ENCODE data around the gene ABRACL.

ABRACL gene

DNA sequence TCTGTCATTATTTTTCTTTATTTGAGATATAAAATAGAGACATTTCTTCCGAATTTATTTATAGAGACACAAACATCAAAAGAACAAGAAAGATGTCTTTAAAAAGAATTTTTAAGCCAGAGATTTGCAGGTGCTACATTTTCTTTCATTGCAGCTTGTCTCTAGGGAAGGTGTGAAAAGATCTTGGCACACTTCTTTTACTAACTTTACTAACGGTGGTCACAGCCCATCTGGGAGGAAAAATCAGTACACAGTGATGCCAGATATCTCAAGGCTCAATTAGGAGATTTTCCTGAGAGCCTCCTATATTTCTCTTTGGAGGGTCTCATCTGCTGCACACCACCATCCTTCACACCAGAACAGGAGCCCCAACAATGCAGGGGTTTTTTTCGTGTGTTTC, 29.5 kb downstream of the ABRACL start:
- DNase-seq, result no peak

DNA sequence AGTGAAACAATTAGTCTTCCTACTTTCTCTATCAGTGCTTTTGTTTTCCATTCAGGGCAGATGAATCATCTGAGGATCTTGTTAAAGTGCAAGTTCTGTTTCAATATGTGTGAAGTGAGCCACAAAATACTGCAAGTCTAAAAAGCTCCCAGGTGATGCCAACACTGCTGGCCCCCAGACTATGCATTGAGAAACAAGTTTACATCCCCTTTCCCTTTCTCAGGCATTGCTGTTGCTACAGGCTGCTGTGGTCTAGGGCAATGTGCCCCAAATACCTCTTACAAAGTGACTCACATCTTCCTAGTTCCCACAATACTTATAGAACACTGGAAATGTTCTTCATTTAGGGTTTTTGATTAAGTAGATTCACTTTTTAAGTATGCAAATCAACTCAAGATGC, 31.8 kb downstream of the ABRACL start:
- DNase-seq, result no peak

DNA sequence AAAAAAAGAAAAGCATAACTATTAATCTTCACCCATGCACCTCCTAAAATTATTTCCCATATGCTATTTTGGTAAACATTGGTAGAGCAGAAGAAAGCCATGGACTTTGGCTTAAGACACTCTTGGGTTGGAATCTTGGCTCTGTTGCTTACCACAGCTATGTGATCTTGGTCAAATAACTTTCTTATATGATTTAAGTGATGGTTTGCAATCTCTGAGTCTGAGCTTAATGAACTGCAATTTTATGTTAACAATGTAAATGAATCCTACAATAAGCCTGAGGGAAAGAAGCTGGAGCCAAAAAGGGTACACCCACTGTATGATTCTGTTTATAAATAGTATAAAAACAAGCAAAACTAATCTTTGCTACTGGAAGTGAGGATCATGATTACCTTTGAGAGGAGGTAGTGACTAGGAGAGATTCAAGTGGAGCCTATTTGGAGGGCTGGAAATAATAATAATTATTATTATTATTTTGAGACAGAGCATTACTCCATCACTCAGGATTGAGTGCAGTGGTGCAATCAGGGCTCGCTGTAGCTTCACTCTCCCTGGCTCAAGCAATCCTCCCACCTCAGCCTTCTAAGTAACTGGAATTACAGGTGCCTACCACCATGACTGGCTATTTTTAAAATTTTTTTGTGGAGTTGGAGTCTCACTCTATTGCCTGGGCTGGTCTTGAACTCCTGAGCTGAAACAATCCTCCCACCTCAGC, 34.5 kb downstream of the ABRACL start:
- no peak for DNase-seq

DNA sequence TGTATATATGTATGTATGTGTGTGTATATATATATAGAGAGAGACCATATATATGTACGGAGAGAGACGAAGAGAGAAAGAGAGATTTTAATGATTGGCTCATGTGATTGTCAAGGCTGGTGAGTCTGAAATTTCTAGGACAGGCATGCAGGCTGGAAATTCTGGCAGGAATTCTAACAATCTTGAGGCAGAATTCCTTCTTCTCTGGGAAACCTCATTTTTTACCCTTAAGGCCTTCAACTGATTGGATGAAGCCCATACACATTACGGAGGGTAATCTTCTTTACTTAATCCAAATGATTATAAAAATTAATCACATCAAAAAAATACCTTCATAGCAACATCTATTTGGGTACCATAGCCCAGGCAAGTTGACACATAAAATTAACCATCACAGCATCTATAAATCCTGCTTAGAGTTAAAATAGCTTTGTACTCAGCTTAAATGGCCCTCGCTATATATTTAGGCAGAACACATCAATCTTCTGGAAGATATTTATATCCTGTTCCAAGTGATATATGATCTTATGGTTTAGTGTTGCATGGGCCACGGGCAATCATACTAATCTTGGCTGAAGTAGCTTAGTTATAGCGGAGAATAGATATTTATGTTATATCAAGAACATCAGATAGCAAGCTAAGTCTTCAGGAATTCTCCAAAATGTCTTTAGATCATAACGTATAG, 36.6 kb downstream of the ABRACL start:
- DNase-seq, result no peak

DNA sequence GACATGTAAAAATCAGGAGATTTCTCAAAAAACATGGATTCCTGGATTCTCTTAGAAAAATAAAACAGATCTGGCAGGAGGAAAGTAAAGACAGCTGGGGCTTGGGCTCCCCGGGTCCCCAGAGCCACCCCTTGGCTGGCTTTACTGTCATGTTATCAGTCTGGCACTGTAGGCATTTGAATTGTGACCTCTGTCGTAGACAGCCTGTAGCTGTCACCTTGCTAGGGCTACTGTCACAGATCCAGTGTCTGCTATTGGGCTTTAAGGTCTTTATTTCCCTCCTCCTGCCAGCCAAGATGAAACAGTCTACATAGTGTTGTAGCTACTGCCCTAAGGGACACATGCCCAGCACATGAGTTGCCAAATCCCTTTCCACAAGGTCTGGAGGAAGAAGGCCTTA, 37.5 kb downstream of the ABRACL start:
- no peak for DNase-seq

DNA sequence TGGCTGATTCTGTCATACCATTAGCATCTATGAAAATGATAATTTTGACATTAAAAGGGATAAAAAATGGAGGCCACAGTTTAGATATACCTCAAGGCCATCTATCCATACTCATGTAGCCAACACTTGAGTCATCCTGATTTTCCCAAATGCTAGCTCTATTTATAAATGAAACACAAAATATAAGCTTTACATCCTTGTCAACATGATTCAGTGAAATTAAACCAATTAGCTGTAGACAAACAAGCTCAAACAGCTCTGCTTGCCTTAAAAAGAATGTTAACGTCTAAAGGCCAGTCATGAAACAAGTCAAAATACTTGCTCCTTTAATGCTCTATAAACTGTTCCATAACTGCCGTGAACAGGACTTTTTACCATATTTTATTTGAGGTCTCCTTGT, 40.3 kb downstream of the ABRACL start:
- DNase-seq, result no peak

DNA sequence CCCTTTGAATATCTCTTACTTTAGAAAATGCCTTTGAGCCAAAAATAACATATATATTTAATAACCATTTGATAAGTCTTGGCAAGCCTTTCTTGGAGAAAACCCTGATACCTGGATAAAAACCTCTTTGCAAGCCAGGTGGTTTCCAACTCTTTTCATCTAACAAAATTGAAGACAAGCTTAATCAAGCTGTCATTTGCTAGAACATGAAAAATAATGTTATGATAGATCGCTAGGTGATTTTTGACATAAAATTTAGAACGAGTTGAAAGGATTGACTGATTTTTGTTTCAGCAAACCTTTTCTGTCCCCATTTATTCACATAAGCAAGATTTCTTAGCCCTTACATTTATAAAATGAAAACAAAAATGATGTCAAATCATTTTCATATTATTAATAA, 44.6 kb downstream of the ABRACL start:
- no peak for DNase-seq

DNA sequence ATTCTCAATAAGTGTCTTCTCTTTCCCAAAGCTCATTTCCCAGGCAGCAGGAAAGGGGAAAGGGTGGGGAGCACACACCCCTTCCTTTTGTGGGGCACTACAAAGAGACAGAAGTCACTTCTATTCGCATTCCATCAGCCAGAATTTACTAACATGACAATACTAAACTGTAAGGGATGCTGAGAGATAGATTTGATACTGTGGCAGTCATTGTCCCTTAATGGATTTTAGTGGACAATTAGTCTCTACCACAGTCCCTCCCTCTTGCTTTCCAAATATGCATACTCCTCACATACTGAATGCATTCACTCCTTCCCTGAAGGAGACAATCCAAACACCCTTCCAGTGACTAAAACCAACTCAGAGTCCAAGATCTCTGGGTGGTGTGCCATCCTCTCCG, 50.5 kb downstream of the ABRACL start:
- DNase-seq, result no peak

DNA sequence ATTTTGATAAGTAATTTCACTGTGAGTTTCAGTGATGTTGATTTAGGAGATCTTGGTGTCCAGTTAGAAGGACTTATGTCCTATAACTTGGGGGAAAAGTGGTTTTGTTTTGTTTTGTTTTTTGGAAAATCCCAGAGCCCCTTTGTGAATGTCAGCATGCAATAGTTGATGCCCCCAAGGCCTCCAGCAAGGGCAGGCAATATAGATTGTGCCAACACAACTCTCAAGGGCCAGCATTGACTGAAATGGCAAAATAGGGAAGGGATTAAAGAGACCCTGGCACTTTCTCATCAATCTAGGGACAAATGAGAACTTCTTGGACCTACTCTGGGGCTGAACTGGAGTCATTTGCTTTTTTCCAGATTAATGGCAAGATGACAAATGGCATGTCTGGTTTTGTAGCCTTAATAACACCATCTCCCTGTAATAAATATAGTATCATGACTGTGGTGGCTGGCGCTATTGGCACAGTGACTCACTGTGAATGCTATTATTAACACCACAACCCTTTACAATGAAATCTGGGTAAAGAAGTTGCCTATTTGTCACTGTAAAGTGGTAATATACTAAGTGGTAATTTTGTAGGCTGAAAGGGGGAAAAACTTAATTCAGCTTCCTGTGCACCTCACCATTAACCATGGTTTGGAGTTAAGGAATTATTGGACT, 51.8 kb downstream of the ABRACL start:
- DNase-seq, result no peak

DNA sequence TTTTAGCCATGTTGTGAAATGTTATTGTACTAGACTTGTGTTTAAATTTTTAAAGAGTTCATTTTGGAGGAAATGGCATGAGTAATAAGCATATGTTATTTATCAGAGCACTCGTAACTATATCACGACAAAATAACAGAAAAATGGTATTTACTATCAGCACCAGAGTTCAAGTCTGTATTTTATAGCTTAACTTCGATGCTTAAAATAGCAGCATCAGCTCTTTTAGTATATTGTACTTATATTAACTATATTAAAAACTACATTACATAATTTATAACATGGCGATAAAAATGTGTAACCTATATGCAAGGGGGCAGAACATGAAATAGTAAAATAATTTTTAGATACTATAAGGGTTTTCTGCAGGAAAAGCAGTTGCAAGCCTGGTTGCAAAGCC, 52.9 kb downstream of the ABRACL start:
- DNase-seq, result no peak

DNA sequence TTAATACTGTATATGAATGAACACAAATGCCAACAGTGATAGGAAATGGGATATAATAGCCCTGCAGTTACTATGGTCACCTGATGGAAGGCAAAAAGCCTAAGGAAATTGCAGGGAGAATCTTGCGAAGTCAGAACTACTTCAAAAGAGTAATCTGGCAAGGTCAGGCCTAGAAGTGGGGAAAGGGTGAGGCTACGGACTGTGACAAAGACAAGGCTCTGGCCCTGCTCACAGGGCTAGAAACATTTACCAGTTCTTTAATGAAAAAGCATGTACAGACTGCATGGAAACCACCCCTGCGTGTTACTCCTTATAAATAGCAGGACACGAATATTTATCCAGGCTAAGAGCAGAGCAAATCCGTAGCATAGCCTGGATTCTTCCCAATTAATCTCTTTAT, 53.8 kb downstream of the ABRACL start:
- DNase-seq, result no peak

DNA sequence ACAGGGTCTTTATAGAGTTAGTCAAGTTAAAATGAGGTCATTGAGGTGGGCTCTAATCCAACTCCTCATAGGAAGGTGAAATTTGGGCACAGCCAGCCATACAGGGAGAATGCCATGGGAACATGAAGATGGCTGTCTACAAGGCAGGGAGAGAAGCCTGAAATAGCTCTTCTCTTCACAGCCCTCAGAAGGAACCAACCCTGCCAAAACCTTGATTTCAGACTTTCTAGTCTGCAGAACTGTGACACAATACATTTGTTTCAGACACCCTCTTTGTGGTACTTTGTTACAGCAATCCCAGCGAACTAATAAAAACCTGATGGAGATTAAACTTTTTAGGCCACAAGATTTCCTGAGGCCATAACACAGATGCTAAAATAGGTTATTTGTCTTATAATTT, 63.3 kb downstream of the ABRACL start:
- DNase-seq, result no peak

All from NCI-H187 (cell line).